ENCODE measurements around the gene KCMF1. TPM values are rescaled to one million over a fixed set of nuclear protein-coding genes. Genes with fewer than 3 reads are reported as not detected.

KCMF1 gene
- total RNA-seq, 1 donor from 2014 or later: 96.6 TPM

- Mint-ChIP-seq H3K9me3 (no peaks in the 10 kb centered on the region), H3K27ac (peak overlapping the region; percentile 8), H3K27me3 (no peaks in the 10 kb centered on the region), H3K4me1 (peaks cover 68% of the 10 kb centered on the region), H3K36me3 (ENCODE audit: low read depth) (peaks cover 29% of the 10 kb centered on the region), H3K4me3 (no peak overlapping the region)
- DNase-seq (no peak), ATAC-seq (ENCODE audit: low read depth) (no peak)
- intact Hi-C loops (cut with micrococcal nuclease): no loop called here
- ChIA-PET POLR2A (interaction anchor here (1.0 to 1.1 kb wide), 2 partner anchors 17 to 20 kb away, joined by 5 to 6 read pairs; no protein-coding TSS in a partner anchor), CTCF (no interaction called here)
- TF ChIP-seq, protein P1, sequence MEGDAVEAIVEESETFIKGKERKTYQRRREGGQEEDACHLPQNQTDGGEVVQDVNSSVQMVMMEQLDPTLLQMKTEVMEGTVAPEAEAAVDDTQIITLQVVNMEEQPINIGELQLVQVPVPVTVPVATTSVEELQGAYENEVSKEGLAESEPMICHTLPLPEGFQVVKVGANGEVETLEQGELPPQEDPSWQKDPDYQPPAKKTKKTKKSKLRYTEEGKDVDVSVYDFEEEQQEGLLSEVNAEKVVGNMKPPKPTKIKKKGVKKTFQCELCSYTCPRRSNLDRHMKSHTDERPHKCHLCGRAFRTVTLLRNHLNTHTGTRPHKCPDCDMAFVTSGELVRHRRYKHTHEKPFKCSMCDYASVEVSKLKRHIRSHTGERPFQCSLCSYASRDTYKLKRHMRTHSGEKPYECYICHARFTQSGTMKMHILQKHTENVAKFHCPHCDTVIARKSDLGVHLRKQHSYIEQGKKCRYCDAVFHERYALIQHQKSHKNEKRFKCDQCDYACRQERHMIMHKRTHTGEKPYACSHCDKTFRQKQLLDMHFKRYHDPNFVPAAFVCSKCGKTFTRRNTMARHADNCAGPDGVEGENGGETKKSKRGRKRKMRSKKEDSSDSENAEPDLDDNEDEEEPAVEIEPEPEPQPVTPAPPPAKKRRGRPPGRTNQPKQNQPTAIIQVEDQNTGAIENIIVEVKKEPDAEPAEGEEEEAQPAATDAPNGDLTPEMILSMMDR (IDR thresholded peaks at IDR 0.05): no peak
Measured at GRCh38 chr2:84962917-84963316, 8.0 kb upstream of the KCMF1 start.

DNA sequence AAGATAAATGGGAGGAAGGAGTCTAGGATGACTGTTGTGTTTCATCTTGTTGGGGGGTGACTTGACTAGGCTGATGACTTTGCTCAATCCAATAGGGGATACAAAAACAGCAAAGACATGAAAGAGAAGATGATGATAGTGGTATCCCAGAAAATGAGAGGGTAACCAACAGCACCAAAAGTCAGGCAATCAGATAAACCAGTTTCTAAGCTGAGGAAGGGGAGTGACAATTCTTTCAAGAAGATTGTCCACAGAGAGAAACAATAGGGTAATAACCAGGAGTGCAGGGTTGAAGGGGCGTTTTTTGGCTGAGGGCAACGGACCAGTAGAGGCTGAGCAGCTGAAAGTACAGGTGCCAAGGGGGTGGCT is 7.7 kb upstream of the KCMF1 start:
- H3K27me3 Mint-ChIP-seq: no peaks in the 10 kb centered on the region
- POLR2A ChIA-PET: interaction anchor here (1.0 kb wide), 1 partner anchor 20 kb away, joined by 6 read pairs; no protein-coding TSS in a partner anchor
- ATAC-seq (ENCODE audit: low read depth): no peak

DNA sequence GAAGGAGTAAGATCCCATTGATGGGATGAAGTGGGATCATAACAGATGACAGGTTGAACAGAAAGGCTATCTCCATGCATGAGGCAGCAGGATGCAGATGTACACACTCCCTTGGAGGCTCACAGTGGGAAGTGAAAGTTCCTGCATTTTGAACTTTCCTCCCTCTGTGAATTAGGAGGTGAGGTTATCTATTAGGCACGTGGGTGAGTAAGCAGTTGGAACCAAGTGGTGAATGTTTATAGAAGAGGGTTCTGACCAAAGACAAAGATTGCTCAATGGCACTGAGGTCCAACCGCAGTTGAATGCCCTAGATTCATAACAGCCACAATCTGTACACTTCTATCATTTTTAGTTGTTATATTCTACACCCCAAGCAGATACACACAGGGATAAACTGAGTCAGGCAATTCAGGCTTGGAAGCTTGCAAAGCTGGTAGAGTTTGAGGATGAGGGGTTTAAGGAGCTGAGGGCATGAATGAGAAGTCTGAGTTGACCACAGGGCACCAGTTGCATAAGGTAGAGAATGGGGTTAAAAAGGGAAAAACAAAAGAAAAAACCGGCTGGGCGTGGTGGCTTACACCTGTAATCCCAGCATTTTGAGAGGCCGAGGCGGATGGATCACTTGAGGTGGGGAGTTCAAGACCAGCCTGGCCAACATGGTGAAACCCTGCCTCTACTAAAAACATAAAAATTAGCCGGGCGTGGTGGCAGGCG is 7.1 kb upstream of the KCMF1 start:
- Mint-ChIP-seq H3K27me3 (no peaks in the 10 kb centered on the region), H3K4me1 (peaks cover 68% of the 10 kb centered on the region), H3K27ac (peak overlapping the region; percentile 67), H3K36me3 (ENCODE audit: low read depth) (peaks cover 31% of the 10 kb centered on the region), H3K9me3 (no peaks in the 10 kb centered on the region), H3K4me3 (no peak overlapping the region)
- DNase-seq (no peak), ATAC-seq (ENCODE audit: low read depth) (no peak)
- TF ChIP-seq, protein P1 (IDR thresholded peaks at IDR 0.05): no peak
- CTCF ChIA-PET: no interaction called here
- POLR2A ChIA-PET: interaction anchor here (1.0 to 9.2 kb wide), 2 partner anchors 21 kb away, joined by 6 to 302 read pairs; no protein-coding TSS in a partner anchor
- intact Hi-C loops (cut with micrococcal nuclease): no loop called here

More for the DNA sequence above, 7.7 kb upstream of the KCMF1 start:
- Mint-ChIP-seq H3K4me3 (no peak overlapping the region), H3K27ac (peak overlapping the region; percentile 8), H3K36me3 (ENCODE audit: low read depth) (peaks cover 31% of the 10 kb centered on the region), H3K4me1 (peaks cover 68% of the 10 kb centered on the region), H3K9me3 (no peaks in the 10 kb centered on the region)
- TF ChIP-seq, protein P1 (IDR thresholded peaks at IDR 0.05): no peak
- intact Hi-C loops (cut with micrococcal nuclease): no loop called here
- DNase-seq: no peak
- CTCF ChIA-PET: no interaction called here

GRCh38 chr2:84964406-84965191 is 6.4 kb upstream of the KCMF1 start:
- CTCF ChIA-PET: no interaction called here
- Mint-ChIP-seq H3K27me3 (no peaks in the 10 kb centered on the region), H3K36me3 (ENCODE audit: low read depth) (peaks cover 39% of the 10 kb centered on the region), H3K4me1 (peaks cover 70% of the 10 kb centered on the region), H3K9me3 (no peaks in the 10 kb centered on the region), H3K27ac (peak overlapping the region; percentile 69), H3K4me3 (peak overlapping the region; percentile 28)
- POLR2A ChIA-PET: interaction anchor here (9.2 kb wide), 1 partner anchor 21 kb away, joined by 302 read pairs; no protein-coding TSS in a partner anchor
- ATAC-seq (ENCODE audit: low read depth) (peak; percentile 18), DNase-seq (no peak)
- intact Hi-C loops (cut with micrococcal nuclease): no loop called here
- TF ChIP-seq, protein P1 (IDR thresholded peaks at IDR 0.05): no peak

DNA sequence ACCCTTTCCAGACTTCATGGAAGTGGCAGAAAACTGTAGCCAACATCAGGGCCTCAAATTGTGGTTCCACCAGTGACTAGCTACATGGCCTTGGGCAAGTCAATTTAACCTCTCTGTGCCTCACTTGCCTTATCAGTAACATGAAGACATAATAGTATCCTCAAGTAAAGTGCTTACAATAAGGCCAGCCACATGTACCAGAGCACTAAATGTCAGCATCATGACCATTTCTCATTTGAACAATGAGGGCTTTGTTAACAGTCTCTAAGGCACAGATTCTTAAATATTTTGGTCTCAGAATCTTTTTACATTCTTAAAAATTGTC is 5.8 kb upstream of the KCMF1 start:
- DNase-seq (no peak), ATAC-seq (ENCODE audit: low read depth) (no peak)
- H3K4me1 Mint-ChIP-seq: peaks cover 69% of the 10 kb centered on the region
- ChIA-PET CTCF (no interaction called here), POLR2A (interaction anchor here (9.2 kb wide), 1 partner anchor 22 kb away, joined by 302 read pairs; no protein-coding TSS in a partner anchor)
- intact Hi-C loops (cut with micrococcal nuclease): no loop called here
- no peaks in the 10 kb centered on the region for H3K27me3 Mint-ChIP-seq
- H3K36me3 Mint-ChIP-seq (ENCODE audit: low read depth): peaks cover 44% of the 10 kb centered on the region
- peak overlapping the region; percentile 28 for H3K4me3 Mint-ChIP-seq
- TF ChIP-seq, protein P1 (IDR thresholded peaks at IDR 0.05): no peak
- H3K27ac Mint-ChIP-seq: peak overlapping the region; percentile 69
- H3K9me3 Mint-ChIP-seq: no peaks in the 10 kb centered on the region
